Heart left ventricle (tissue), 16 donors: ENCODE measurements around the gene IER3. TPM values are rescaled to one million over a fixed set of nuclear protein-coding genes. Genes with fewer than 3 reads are reported as not detected.
"Not testable (repeated sequence)": the region's sequence is repeated elsewhere in the genome, so short reads cannot be mapped to it uniquely, and the experiment has no call there.

Experiments
- ATAC-seq, 4 donors: fragments of 200-7000 bp; cut with Tn5 transposase; one replicate each; pipeline ENCODE4 v1.9.1; 2020 to 2022; ENCODE audit warnings: moderate library complexity in 4 of 4, mild to moderate bottlenecking in 3 of 4, moderate number of reproducible peaks in 1 of 4
- DNase-seq, 5 donors: peaks; one replicate each; pipeline ENCODE4 v3.0.0-alpha.2; 2020
- H3K27ac ChIP-seq, 12 donors: fragments of 200-600 bp; sonication (generic) in 4 of 12; one replicate each; pipeline versions ENCODE4 v1.5.0 to v1.8.0; 2016 to 2022; ENCODE audit warnings: mild to moderate bottlenecking in 2 of 12
- H3K27me3 ChIP-seq, 9 donors: fragments of 200-600 bp; sonication (generic) in 2 of 9; one replicate each; pipeline versions ENCODE4 v1.5.1 to v1.8.0; 2016 to 2022; ENCODE audit warnings: mild to moderate bottlenecking in 3 of 9
- H3K36me3 ChIP-seq, 9 donors: fragments of 200-600 bp; sonication (generic) in 2 of 9; one replicate each; pipeline versions ENCODE4 v1.5.0 to v1.8.0; 2018 to 2022; ENCODE audit warnings: mild to moderate bottlenecking in 2 of 9
- H3K4me1 ChIP-seq, 12 donors: fragments of 200-600 bp; sonication (generic) in 4 of 12; one replicate each; pipeline versions ENCODE4 v1.5.0 to v1.8.0; 2016 to 2022; ENCODE audit warnings: mild to moderate bottlenecking in 3 of 12
- H3K4me3 ChIP-seq, 12 donors: fragments of 200-600 bp; sonication (generic) in 4 of 12; one replicate each; pipeline versions ENCODE4 v1.5.0 to v1.8.0; 2017 to 2022; ENCODE audit warnings: mild to moderate bottlenecking in 9 of 12, moderate library complexity in 4 of 12
- H3K9me3 ChIP-seq, 12 donors: fragments of 200-600 bp; sonication (generic) in 4 of 12; one replicate each; pipeline versions ENCODE4 v1.5.0 to v1.8.0; 2016 to 2022; ENCODE audit warnings: mild to moderate bottlenecking in 1 of 12
- CTCF ChIP-seq, 12 donors: fragments of 200-600 bp; sonication (generic) in 4 of 12; IDR thresholded peaks; one replicate each; pipeline versions ENCODE4 v1.5.0 to v1.8.0; 2018 to 2022; ENCODE audit warnings: antibody characterized with exemption in 12 of 12, mild to moderate bottlenecking in 5 of 12
- POLR2A ChIP-seq, 2 donors: fragments of 450-650 bp; IDR thresholded peaks; one replicate each; pipeline ENCODE4 v1.6.1; 2017; ENCODE audit warnings: antibody characterized with exemption in 2 of 2, mild to moderate bottlenecking in 2 of 2, moderate library complexity in 2 of 2
- WGBS, 4 donors: extraction: QIAGEN DNeasy Blood & Tissue Kit in 2 of 4; methylation state at CpG; one replicate each; pipeline versions ENCODE4 v1.1.5 to v1.1.7; 2013 to 2018; 5-methylcytosine and 5-hydroxymethylcytosine counted together
- intact Hi-C, 10 donors: fragments of 100-400 bp; cut with DNase I; formaldehyde crosslinking; loops; one replicate each; pipeline versions ENCODE4 v1.11.1 to v1.14.2; 2022
- polyA plus RNA-seq, 2 donors: library from polyadenylated mRNA; stranded (reverse); fragments of 200-250 nt; gene quantifications; one replicate each; pipeline ENCODE4 v1.2.3, GENCODE V29; 2013
- total RNA-seq, 9 donors: library from RNA; depleted of rRNA in 2 of 9; stranded (reverse); fragments of >200 nt in 2 of 9; fragmentation: NEBNext Ultra II Directional in 3 of 9; extraction: Animal tissue kit (Norgen Biotek cat#: 25700) in 3 of 9; gene quantifications; one replicate each; pipeline versions ENCODE4 v1.1.0 to v1.2.4, GENCODE V29; 2016 to 2023
- donor health status: ischemic (EF 13 %, LVEDD 7.1; RV severe dilation, severe dysfunction).
- donor health status: healthy with polysubstance abuse.
- donor health status: DM: no; HTN: yes; CAD: no.
- donor health status: DM: no; HTN: no; CAD: no.
- donor health status: ischemic (EF 25% LVEDD 6.9; RV normal size, moderate dysfunction).
- donor health status: ischemic (EF 25% LVEDD 5.7; RV mildly dilated, moderate dysfunction).
- donor health status: healthy.
- donor health status: DM: yes; HTN: yes; CAD: no.
- donor health status: ischemic (EF 35%, LVEDD 5.7; RV mildly dilated, moderate dysfunction).
- donor health status: nonischemic (EF 11% LVEDD 7.7; RV severe dilation, severe dysfunction).
- donor health status: DM: yes; HTN: yes; CAD: no.
- donor health status: PGD.
- donor health status: ischemic (EF 29% LVEDD 5.4; RV normal size, mild dysfunction).
- donor health status: nonischemic (EF 23%, LVEDD 6.1; RV moderate dilation, normal function).

The IER3 gene
- total and polyA plus RNA-seq, 11 donors = 8.7 to 127 (median 69.8) TPM

GRCh38 chr6:30767944-30768301 lies 23.6 kb upstream of the IER3 start:
- intact Hi-C loops = no loop called here
- Histone ChIP-seq H3K27ac (peak overlapping the region in 1 of 12 donors; percentile 84), H3K4me3 (no peak overlapping the region), H3K36me3 (no peaks in the 10 kb centered on the region), H3K4me1 (peaks cover 4 to 58% (median 36%) of the 10 kb centered on the region in 12 donors), H3K9me3 (no peaks in the 10 kb centered on the region), H3K27me3 (no peaks in the 10 kb centered on the region)
- DNase-seq (no peak), ATAC-seq (no peak)
- TF ChIP-seq POLR2A (IDR thresholded peaks at IDR 0.05) (no peak), CTCF (IDR thresholded peaks at IDR 0.05) (no peak)
- 100% methylated on average over 1 of the region's 1 CpG for WGBS, 4 donors

GRCh38 chr6:30767158-30767943 lies 23.0 kb upstream of the IER3 start:
- H3K9me3 ChIP-seq = no peaks in the 10 kb centered on the region
- no peaks in the 10 kb centered on the region for H3K27me3 ChIP-seq
- no peak overlapping the region for H3K4me3 ChIP-seq
- 76 to 87% (median 82%) methylated on average over 9 of the region's 9 CpGs for WGBS, 4 donors
- no peak for TF ChIP-seq POLR2A (IDR thresholded peaks at IDR 0.05)
- TF ChIP-seq CTCF (IDR thresholded peaks at IDR 0.05) = no peak
- intact Hi-C loops = no loop called here
- ATAC-seq (no peak), DNase-seq (no peak)
- peak overlapping the region in 3 of 12 donors; percentile 17 to 84 (median 27) for H3K27ac ChIP-seq
- peaks cover 4 to 58% (median 36%) of the 10 kb centered on the region in 12 donors for H3K4me1 ChIP-seq
- no peaks in the 10 kb centered on the region for H3K36me3 ChIP-seq

- 74 to 79% (median 78%) methylated on average over 6 of the region's 6 CpGs for WGBS, 4 donors
- Histone ChIP-seq H3K4me3 (no peak overlapping the region), H3K9me3 (no peaks in the 10 kb centered on the region), H3K36me3 (no peaks in the 10 kb centered on the region), H3K27me3 (no peaks in the 10 kb centered on the region), H3K27ac (peak overlapping the region in 8 of 12 donors; percentile 15 to 84 (median 30)), H3K4me1 (peaks cover 4 to 58% (median 36%) of the 10 kb centered on the region in 12 donors)
- TF ChIP-seq POLR2A (IDR thresholded peaks at IDR 0.05) = no peak
- no peak for TF ChIP-seq CTCF (IDR thresholded peaks at IDR 0.05)
- intact Hi-C loops = no loop called here
- ATAC-seq = peak; percentile 44 to 61 (median 52)
- DNase-seq = peak in 3 of 5 donors; percentile 34 to 43 (median 43)
Measured at GRCh38 chr6:30766461-30767157, 22.3 kb upstream of the IER3 start.

DNA sequence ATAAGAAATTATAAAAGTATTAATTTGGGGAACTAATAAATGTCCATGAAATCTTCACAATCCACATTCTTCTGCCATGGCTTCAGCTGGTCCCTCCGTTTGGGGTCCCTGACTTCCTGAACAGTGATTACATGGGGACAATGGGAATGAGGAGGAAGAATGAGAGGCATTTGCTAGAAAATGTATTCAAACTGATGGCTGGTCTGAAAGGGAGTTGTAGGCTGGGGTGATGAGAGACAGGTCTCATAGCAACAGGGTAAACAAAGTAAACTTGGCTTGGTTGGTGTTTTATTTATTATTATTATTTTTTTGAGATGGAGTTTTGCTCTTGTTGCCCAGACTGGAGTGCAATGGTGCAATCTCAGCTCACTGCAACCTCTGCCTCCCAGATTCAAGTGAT lies 21.1 kb upstream of the IER3 start:
- Histone ChIP-seq H3K27ac (peak overlapping the region in 5 of 12 donors; percentile 34 to 91 (median 72)), H3K4me1 (peaks cover 4 to 59% (median 38%) of the 10 kb centered on the region in 12 donors)
- intact Hi-C loops, DNase-seq, H3K36me3 ChIP-seq, H3K4me3 ChIP-seq, H3K27me3 ChIP-seq, ATAC-seq, H3K9me3 ChIP-seq: not testable (repeated sequence)
- WGBS, 4 donors = 53 to 84% (median 74%) methylated on average over 1 of the region's 1 CpG

DNA sequence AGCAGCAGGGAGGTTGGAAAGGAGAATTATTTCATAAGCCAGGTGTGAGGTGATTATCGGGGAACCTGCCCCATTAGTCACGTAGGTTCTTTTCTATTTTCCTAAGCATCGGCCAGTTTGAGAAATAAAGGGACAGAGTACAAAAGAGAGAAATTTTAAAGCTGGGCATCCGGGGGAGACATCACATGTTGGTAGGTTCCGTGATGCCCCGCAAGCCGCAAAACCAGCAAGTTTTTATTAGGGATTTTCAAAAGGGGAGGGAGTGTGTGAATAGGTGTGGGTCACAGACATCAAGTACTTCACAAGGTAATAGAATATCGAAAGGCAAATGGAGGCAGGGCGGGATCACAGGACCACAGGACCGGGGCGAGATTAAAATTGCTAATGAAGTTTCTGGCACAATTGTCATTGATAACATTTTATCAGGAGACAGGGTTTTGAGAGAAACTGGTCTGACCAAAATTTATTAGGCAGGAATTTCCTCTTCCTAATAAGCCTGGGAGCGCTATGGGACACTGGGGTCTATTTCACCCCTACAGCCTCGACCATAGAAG lies 20.2 kb upstream of the IER3 start:
- Histone ChIP-seq H3K27ac (peak overlapping the region in 7 of 12 donors; percentile 59 to 92 (median 82)), H3K4me1 (peaks cover 4 to 59% (median 33%) of the 10 kb centered on the region in 12 donors)
- WGBS, 4 donors = 57 to 61% (median 58%) methylated on average over 13 of the region's 13 CpGs
- H3K36me3 ChIP-seq, ATAC-seq, intact Hi-C loops, H3K27me3 ChIP-seq, DNase-seq, H3K4me3 ChIP-seq, H3K9me3 ChIP-seq: not testable (repeated sequence)
